Heart right ventricle (tissue), 16 donors: ENCODE data around the gene DNAH8. TPM values are rescaled to one million over a fixed set of nuclear protein-coding genes. Genes with fewer than 3 reads are reported as not detected.

Experiments used
- ATAC-seq, 8 donors: fragments of 200-7000 bp; cut with Tn5 transposase; one replicate each; pipeline ENCODE4 v1.9.1; 2020; ENCODE audit warnings: mild to moderate bottlenecking in 8 of 8, moderate library complexity in 8 of 8, moderate number of reproducible peaks in 1 of 8
- DNase-seq, 2 donors: peaks; one replicate each; pipeline ENCODE4 v3.0.0-alpha.2; 2020
- H3K27ac ChIP-seq, 10 donors: fragments of 200-600 bp; sonication (generic) in 2 of 10; one replicate each; pipeline versions ENCODE4 v1.5.0 to v1.8.0; 2020 to 2022; ENCODE audit warnings: mild to moderate bottlenecking in 3 of 10
- H3K27me3 ChIP-seq, 7 donors: fragments of 200-600 bp; one replicate each; pipeline ENCODE4 v1.8.0; 2021 to 2022; ENCODE audit warnings: mild to moderate bottlenecking in 2 of 7
- H3K36me3 ChIP-seq, 9 donors: fragments of 200-600 bp; sonication (generic) in 1 of 9; one replicate each; pipeline versions ENCODE4 v1.5.0 to v1.8.0; 2020 to 2022; ENCODE audit warnings: mild to moderate bottlenecking in 2 of 9
- H3K4me1 ChIP-seq, 9 donors: fragments of 200-600 bp; sonication (generic) in 1 of 9; one replicate each; pipeline versions ENCODE4 v1.5.0 to v1.8.0; 2020 to 2022; ENCODE audit warnings: mild to moderate bottlenecking in 4 of 9
- H3K4me3 ChIP-seq, 10 donors: fragments of 200-600 bp; sonication (generic) in 2 of 10; one replicate each; pipeline versions ENCODE4 v1.5.0 to v1.8.0; 2020 to 2022; ENCODE audit warnings: mild to moderate bottlenecking in 7 of 10, moderate library complexity in 2 of 10
- H3K9me3 ChIP-seq, 11 donors: fragments of 200-600 bp in 10 of 11; sonication (generic) in 2 of 11; one replicate each; pipeline versions ENCODE4 v1.5.0 to v1.8.0; 2013 to 2022; ENCODE audit warnings: mild to moderate bottlenecking in 2 of 11, control low read depth in 1 of 11, moderate library complexity in 1 of 11
- CTCF ChIP-seq, 9 donors: fragments of 200-600 bp; sonication (generic) in 2 of 9; IDR thresholded peaks; one replicate each; pipeline versions ENCODE4 v1.5.0 to v1.8.0; 2021 to 2022; ENCODE audit warnings: antibody characterized with exemption in 9 of 9, mild to moderate bottlenecking in 5 of 9, moderate library complexity in 1 of 9
- WGBS, 2 donors: extraction: QIAGEN DNeasy Blood & Tissue Kit; methylation state at CpG; one replicate each; pipeline ENCODE4 v1.1.7; 2013; ENCODE audit warnings: inconsistent platforms in 1 of 2; 5-methylcytosine and 5-hydroxymethylcytosine counted together
- intact Hi-C, 10 donors: fragments of 100-400 bp; cut with DNase I; formaldehyde crosslinking; loops; one replicate each; pipeline versions ENCODE4 v1.11.1 to v1.14.2; 2022
- polyA plus RNA-seq, 2 donors: library from polyadenylated mRNA; stranded (reverse); fragments of 200-250 nt; gene quantifications; one replicate each; pipeline ENCODE4 v1.2.3, GENCODE V29; 2013
- total RNA-seq, 10 donors: library from RNA; stranded (reverse); fragmentation: NEBNext Ultra II Directional in 3 of 10; extraction: Animal tissue kit (Norgen Biotek cat#: 25700) in 3 of 10; gene quantifications; one replicate each; pipeline versions ENCODE4 v1.2.1 to v1.2.4, GENCODE V29; 2021 to 2023
- donor health status: Arrhythmogenic right ventricular cardiomyopathy.
- donor health status: ischemic (EF 13 %, LVEDD 7.1; RV severe dilation, severe dysfunction).
- donor health status: healthy with polysubstance abuse.
- donor health status: DM: no; HTN: yes; CAD: no.
- donor health status: DM: no; HTN: no; CAD: no.
- donor health status: ischemic (EF 25% LVEDD 6.9; RV normal size, moderate dysfunction).
- donor health status: ischemic (EF 25% LVEDD 5.7; RV mildly dilated, moderate dysfunction).
- donor health status: healthy.
- donor health status: DM: yes; HTN: yes; CAD: no.
- donor health status: Ischemic cardiomyopathy.
- donor health status: ischemic (EF 35%, LVEDD 5.7; RV mildly dilated, moderate dysfunction).
- donor health status: nonischemic (EF 11% LVEDD 7.7; RV severe dilation, severe dysfunction).
- donor health status: DM: yes; HTN: yes; CAD: no.
- donor health status: PGD.
- donor health status: ischemic (EF 29% LVEDD 5.4; RV normal size, mild dysfunction).
- donor health status: nonischemic (EF 23%, LVEDD 6.1; RV moderate dilation, normal function).

Gene DNAH8
- total and polyA plus RNA-seq, 12 donors: 0.02 to 0.09 (median 0.03) TPM; not detected in 8

- intact Hi-C loops: no loop called here
- 63 to 67% methylated on average over 1 of the region's 1 CpG for WGBS, 2 donors
- no peak for ATAC-seq
Observed at GRCh38 chr6:38760097-38760496, 45.0 kb downstream of the DNAH8 start.

GRCh38 chr6:38762848-38763247 lies 47.7 kb downstream of the DNAH8 start:
- no peaks in the 10 kb centered on the region for H3K4me1 ChIP-seq
- no peak for TF ChIP-seq CTCF (IDR thresholded peaks at IDR 0.05)
- H3K36me3 ChIP-seq: no peaks in the 10 kb centered on the region
- no peak overlapping the region for H3K27ac ChIP-seq
- DNase-seq: no peak
- intact Hi-C loops: no loop called here
- peaks cover 0 to 3% (median 0%) of the 10 kb centered on the region in 7 donors for H3K27me3 ChIP-seq
- no peak overlapping the region for H3K4me3 ChIP-seq
- H3K9me3 ChIP-seq: peaks cover 0 to 13% (median under 1%) of the 10 kb centered on the region in 11 donors
- no peak for ATAC-seq

More at GRCh38 chr6:38760097-38760496, 45.0 kb downstream of the DNAH8 start:
- no peaks in the 10 kb centered on the region for H3K4me1 ChIP-seq
- H3K4me3 ChIP-seq: no peak overlapping the region
- peaks cover 0 to 3% (median 0%) of the 10 kb centered on the region in 7 donors for H3K27me3 ChIP-seq
- no peak overlapping the region for H3K27ac ChIP-seq
- TF ChIP-seq CTCF (IDR thresholded peaks at IDR 0.05): no peak
- DNase-seq: no peak
- H3K36me3 ChIP-seq: no peaks in the 10 kb centered on the region
- peaks cover 0 to 13% (median 0%) of the 10 kb centered on the region in 11 donors for H3K9me3 ChIP-seq

GRCh38 chr6:38767560-38767959 lies 52.4 kb downstream of the DNAH8 start:
- no peak for DNase-seq
- Histone ChIP-seq H3K4me1 (no peaks in the 10 kb centered on the region), H3K36me3 (no peaks in the 10 kb centered on the region), H3K27ac (no peak overlapping the region), H3K9me3 (peaks cover 0 to 17% (median 0%) of the 10 kb centered on the region in 11 donors), H3K27me3 (no peaks in the 10 kb centered on the region), H3K4me3 (no peak overlapping the region)
- no peak for TF ChIP-seq CTCF (IDR thresholded peaks at IDR 0.05)
- WGBS, 2 donors: 94 to 96% methylated on average over 2 of the region's 2 CpGs
- intact Hi-C loops: no loop called here
- no peak for ATAC-seq

- WGBS, 2 donors: 58 to 71% methylated on average over 3 of the region's 3 CpGs
- Histone ChIP-seq H3K36me3 (no peaks in the 10 kb centered on the region), H3K27ac (no peak overlapping the region), H3K9me3 (peaks cover 0 to 12% (median 0%) of the 10 kb centered on the region in 11 donors), H3K4me3 (no peak overlapping the region), H3K27me3 (peaks cover 0 to 8% (median under 1%) of the 10 kb centered on the region in 7 donors), H3K4me1 (peaks cover 0 to 10% (median 0%) of the 10 kb centered on the region in 9 donors)
- peak in 1 of 9 donors; percentile 33 for TF ChIP-seq CTCF (IDR thresholded peaks at IDR 0.05)
- intact Hi-C loops: no loop called here
- DNase-seq (no peak), ATAC-seq (no peak)
Observed at GRCh38 chr6:38773338-38773737, 58.2 kb downstream of the DNAH8 start.
